GM21360 (cell line): ENCODE data around the gene GNL2.
"Not testable (repeated sequence)": the region's sequence is repeated elsewhere in the genome, so short reads cannot be mapped to it uniquely, and the experiment has no call there.

Experiments used
- ATAC-seq: cut with Tn5 transposase; IDR thresholded peaks from one replicate; pipeline ENCODE4 v1.9.1; 2021; ENCODE audit warnings: mild to moderate bottlenecking, moderate library complexity; ENCODE audit not compliant: unreplicated experiment

GNL2 gene

DNA sequence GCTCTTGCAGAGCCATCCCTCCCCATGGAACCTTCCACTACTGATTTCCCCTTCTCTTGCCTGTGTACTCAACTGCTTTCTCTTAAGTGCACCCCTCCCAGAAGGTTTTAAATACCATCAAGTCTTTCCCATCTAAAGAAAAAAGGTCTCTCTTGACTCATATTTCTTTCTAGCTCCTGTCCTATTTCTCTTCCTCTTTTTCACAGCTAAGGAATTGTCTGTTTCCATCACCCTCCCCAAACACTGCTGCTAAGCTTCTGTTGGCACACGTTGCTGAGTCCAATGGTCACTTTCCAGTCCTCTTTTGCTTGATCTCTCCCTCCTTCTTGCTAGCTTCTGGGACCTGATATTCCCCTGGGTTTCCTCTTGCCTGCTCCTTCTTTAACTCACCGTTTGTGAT is 13.3 kb upstream of the GNL2 start:
- ATAC-seq: no peak

DNA sequence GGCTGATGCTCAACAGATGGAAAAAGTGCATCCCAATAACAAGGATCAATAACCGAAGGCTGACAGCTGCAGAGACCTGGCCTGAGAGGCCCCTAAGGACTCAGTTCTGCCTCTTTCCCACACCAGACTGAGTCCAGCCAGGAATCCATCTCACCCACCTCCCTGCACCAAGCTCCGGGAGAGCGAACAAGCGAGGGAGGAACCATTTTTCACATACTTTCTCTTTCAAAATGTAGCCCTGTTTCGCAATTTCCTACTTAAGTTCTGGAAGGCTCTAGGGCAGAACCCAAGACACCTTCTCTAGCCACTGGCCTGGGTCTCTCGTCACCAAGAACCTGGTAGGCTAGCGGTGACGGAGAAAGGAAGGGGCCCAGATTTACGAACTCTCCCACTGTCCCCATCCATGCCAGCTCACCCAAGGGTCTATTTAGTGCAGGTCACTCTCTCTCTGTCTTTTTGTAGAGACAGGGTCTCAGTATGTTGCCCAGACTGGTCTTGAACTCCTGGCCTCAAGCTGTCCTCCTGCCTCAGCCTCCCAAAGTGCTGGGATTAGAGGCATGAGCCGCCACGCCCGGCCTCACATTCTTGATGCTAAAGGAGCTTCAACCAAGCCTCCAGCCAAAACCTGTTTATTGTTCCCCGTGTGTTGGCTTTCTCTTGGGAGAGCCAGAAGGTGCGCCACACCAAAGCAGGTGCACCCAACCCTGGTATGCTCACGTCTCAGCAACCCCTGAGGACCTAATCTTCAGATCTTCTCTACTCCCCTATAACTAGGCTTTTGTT is 10.9 kb upstream of the GNL2 start:
- ATAC-seq: no peak

DNA sequence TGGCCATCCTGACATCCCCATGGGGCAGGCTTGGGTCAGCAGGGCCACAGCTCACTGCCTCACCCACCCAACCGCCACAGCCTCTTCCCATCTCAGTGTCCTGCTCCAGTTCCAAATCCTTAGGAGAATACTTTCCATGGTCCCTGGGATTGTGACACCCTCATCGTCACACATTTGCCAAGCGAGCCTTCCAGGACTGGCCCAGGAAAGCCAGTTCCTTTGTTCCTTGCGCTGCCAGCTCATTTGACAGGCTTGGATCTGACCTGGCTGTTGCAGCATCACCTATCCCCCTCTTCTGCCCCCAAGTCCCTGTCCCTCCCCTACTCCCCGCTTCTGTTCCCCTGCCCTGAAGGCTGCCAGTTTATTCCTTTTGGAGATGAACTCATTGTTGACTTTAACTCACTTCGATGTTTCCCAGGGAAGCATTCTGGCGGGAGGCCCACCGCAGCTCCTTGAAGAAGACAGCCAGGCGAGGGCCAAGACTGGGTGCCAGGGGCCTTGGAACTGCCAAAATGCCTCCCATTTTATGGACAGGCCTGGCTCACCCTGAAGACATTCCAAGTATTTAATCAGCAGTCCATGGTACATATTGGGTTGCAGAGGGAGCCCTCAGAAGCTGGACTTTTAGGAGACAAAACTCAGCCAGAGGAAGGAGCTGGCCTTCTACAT is 10.2 kb upstream of the GNL2 start:
- no peak for ATAC-seq

DNA sequence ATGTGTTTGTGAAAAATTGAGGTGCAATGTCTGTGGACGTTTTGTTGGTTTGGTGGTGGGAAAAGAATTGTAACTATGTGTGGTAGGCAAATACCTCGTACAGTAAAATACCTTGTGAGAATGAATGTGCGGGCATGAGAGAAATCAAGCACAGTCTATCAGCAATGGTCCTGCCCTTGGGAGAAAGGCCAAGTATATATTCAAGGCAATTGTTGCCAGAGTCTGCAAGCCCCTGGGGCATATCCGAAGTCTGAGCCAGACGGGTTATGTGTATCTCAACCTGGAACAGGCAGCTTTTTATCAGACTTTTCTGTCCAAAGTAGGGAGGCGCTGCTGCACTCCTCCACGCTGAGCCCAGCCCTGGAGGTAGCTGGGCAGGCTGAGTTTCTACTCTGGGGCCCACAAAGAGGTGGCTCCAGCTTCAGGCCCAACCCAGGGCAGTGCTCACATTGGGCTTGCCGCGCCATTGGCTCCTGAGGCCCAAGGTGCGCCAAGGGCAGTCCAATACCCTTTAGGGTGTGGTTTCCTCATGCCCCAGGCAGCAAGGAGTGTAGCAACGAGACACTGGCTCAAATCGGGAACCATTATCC is 9.4 kb upstream of the GNL2 start:
- ATAC-seq: no peak

DNA sequence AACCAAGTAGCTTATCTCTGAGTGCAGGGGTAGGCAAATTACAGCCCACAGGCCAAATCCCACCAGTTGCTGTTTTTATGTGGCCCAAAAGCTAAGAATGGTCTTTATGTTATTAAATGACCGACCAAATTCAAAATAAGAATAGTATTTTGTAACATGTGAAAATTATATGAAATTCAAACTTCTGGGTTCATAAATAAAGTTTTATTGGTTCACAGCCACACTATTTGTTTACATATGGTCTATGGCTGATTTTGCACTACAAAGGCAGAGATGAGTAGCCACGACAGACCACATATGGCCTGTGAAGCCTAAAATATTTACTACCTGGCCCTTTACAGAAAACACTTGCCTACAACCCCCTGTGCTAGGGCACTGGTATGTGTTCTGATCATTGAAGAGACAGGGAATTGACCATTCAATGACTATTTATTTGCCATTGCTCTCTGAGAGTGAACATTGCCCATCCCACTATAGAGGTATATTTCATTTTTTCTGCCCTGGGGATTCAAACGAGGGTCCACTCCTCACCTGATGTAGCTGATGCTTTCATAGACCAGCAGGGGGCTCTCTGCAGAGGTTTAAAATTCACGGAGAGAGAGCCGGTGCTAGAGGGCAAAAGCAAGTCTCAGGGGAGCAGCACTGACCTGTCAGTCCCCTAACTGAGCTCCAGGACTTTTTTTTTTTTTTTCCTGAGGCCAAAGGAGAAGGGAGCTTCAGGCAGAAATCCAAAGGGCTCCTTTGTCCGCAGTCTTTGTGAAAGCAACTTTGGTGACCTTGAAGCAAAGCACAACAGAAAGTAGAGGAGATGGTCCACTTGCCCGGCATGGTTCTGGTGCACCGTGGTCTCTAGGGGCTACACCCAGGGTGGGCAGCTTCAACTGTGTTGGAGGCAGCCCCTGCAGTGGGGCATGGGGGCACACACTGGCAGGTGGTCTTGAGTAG is 7.3 kb upstream of the GNL2 start:
- no peak for ATAC-seq

DNA sequence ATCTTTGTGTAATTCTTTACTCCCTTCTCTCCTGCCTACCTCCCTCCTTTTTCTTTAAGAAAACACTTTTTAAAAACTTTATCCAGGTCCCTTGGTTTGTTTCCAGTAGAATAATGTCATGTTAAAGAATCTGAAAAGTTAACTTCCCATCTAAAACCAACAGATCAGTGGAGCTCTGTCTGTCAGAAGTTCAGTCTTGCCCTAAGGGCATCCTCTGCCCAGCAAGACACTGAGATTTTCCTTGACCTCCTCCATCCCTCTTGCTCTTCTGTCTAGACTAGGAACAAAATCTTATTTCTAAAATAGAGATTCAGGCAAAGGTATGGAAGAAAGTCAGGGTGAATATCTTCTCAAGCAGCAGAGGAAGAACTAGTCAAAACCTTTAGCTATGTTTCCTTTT is 5.7 kb upstream of the GNL2 start:
- no peak for ATAC-seq

DNA sequence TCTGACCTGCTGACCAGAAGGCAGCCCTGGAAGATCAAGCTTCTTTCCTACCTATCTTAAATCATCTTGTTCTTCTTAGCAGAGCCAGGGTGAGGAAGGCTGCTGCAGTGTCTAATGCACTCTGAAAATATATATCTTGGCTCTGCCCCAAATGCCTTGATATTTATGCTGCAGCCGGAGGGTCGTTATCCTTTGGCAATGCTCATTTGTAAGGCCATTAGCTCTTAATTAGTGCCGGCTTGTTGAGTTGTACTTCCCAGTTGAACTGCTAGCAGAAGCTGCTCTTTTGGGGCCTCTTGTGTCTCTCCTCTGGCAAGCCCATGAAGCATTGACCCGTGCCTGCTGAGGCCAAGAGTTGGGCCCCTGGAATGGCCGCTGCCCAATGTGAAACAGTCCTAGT is 4.2 kb upstream of the GNL2 start:
- no peak for ATAC-seq

DNA sequence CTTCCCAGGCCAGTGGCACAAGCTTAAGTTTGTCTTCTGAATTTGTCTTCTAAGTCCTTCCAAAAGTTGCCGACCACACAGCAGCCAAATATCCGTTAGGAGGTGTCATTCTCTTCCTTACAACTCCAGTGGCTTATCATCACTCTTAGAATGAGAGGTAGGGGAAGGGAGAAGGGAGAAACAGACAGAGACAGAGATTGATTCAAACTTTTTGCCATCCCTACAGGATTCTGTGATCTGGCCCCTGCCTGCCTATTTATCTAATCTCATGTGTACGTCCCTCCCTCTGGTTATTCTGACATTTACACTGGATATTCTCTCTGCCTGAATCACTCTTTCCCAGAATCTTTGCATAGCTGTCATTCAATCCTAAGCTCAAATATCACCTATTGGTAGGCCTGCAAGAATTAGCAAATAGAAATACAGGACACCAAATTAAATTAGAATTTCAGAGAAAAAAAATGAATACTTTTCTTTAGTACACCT is 488 bp upstream of the GNL2 start:
- ATAC-seq: no peak

DNA sequence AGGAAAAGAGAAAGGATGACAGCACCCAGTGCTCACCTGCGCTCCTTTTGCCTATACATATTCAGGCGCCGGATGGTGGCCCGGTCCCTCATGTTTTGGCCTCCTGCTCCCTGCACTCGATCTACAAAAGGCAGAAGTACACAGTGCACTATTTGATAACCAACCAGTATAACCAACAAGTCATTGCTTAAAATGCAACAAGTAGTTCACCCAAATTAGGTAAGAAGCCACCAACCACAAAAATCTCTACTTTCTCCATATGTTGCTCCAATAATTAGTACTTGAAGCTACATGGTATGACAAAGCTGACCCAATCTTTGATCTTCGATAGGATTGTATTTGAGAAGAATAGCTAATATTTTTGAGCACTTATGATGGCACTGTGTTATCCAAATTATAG is 2.0 kb downstream of the GNL2 start:
- ATAC-seq: no peak

DNA sequence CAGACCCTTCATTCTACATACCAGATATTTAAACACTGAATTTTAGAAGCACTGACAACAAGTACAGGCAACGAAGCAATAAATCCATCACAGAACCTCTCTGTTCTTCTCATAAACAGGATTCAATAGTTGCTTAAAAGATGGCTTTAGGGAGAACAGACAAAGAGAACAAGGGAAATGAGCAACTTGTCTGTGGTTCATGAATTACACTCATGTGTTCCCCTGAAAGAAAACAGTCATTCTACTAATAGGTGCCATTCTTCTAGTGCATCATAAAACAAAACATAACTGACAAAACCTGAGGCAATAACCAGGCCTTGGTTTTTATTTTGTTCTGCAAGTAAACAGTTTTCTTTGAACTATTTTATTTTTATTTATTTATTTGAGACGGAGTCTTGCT is 6.8 kb downstream of the GNL2 start:
- no peak for ATAC-seq

DNA sequence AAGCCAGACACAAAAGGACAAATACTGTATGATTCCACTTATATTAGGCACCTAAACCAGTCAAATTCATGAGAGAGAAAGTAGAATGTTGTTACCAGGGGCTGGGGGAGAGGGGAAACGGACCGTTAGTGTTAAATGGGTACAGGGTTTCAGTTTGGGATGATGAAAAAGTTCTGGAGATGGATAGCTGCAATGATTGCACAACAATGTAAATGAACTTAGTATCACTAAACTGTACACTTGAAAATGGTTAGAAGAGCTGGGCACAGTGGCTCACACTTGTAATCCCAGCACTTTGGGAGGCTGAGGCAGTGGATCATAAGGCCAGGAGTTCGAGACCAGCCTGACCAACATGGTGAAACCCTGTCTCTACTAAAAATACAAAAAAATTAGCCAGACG is 11.2 kb downstream of the GNL2 start:
- ATAC-seq: not testable (repeated sequence)

DNA sequence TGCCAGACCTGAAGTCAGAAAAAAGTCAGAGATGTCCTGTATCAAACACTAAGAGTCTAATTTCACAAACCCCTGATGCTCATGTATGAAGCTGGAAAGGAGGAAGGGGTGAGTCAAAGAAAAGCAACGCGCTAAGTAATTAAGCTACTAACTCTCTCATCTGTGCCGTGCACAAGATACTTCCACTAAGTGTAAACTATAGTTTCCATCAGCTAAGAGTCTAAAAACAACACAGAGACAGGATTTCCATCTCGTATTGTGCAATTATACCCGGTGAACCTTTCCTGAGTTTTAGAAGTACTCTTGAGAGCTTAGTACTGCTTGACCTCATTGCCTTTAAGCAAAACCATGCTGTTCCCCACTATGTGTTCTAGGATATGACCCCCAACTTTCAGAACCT is 20.0 kb downstream of the GNL2 start:
- no peak for ATAC-seq

DNA sequence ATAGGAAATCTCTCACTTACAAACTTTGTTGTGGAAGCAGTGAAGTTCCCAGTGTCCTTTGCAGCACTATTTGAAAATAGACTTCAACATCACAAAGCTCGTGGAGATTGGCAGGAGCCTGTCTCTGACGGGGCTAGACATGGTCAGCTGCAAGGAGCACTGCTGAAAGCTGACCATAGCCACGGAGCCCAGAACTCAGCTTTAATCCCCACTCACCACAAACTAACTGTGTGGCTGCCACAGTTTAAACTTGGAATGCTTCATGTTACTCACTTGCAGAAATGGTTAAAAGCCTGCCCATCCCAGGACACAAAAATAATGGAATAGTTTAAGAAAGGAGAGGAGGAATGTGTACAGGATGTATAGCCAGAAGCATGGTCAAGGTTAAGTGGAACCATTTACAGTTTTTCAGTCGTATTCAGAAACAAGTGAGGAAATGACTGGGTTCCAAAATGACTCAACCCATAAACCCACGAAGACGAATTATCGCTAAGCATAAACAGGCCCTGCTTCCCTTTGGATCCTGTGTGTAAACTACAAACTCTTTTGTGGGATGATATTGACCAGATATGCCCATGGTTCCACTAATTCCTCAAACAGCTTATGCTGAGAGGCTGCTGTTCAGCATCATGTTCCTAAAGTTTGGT is 20.8 kb downstream of the GNL2 start:
- ATAC-seq: no peak

DNA sequence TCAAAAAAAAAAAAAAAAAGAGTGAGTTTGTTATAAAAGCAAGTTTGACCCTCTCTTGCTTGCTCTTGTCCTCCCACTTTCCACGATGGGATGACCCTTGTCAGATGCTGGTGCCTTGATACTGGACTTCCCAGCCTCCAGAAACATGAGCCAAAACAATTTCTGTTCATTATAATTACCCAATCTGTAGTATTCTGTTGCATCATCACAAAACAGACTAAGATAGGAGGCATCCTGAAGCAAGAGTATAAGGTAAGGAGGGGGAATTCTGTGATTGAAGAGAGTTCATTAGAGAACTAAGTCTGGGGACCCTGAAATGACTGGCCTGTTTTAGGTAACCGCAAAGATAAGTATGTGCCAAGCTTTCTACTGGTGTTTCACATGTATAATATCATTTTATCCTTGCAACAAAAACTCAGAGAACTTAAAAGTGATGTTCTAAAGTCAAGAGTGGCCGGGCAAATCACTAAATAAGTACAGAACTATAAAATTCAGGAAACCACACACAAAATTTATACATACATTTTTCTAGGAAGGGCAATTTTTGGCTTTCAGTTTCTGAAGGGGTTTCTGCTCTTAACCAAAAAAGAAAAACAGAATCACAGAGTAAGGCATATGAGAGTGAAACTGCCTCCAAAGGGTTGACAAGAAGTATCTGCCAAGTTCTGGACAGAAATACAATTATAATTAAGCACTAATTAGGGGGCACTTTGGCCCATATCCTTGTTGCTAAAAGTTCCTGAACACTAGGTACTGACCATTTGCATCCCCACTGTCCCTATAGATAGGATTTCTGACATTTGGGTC is 25.0 kb downstream of the GNL2 start:
- ATAC-seq: no peak

DNA sequence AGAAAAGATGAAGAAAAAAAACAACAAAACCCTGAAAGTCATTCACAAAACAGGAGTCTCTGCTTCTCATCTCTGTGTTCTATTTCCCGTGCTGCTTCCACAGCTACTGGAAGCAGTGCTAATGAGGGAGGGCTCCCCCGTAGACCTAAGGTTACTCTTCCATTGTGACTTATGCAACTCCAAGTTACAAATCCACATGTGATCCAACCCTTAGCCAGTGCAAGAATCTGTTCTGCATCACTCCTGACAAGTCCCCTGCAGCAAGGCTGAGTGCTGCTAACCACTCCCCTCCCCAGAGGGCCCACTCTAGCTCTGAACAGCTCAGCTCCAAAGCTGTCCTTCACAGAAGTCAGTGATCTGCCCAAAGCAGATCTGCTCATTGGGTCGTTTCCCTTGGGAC is 28.7 kb downstream of the GNL2 start:
- no peak for ATAC-seq

DNA sequence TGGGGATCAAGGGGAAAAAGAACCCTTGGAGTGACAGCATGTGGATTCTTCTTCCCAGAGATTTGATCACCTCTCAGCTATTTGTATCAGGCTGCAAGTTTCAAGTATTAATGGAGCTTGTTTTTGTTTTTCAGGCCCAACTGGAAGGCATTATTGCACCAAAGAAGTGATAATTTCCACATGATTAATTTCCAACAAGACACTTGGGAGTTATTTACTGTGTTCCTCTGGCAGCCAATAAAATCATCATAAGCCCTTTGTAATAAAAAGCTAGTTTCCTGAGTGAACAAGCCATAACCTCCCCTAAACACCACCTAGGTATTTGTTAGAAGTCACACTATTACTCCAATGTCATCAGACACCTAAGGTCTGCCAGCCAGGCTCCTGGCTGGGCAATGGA is 30.8 kb downstream of the GNL2 start:
- ATAC-seq: no peak

DNA sequence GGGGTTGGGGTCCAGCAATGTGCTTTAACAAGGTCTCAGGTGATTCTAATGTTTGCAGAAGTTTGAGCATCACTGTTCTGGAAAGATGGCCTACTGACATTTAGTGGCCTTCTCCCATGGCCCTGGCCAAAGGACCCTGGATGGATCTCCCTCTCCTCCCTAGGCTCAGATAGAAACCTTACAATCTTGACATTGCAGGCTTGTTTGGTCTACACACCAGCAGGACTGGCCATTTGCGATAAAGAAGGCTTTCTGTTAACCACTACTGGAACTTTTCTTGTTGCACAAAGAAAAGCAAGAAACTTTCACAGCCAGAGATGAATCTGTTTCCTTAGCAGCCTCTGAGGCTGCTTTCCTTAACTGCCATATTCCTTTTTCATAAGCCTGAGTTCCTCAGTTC is 32.8 kb downstream of the GNL2 start:
- ATAC-seq: no peak

DNA sequence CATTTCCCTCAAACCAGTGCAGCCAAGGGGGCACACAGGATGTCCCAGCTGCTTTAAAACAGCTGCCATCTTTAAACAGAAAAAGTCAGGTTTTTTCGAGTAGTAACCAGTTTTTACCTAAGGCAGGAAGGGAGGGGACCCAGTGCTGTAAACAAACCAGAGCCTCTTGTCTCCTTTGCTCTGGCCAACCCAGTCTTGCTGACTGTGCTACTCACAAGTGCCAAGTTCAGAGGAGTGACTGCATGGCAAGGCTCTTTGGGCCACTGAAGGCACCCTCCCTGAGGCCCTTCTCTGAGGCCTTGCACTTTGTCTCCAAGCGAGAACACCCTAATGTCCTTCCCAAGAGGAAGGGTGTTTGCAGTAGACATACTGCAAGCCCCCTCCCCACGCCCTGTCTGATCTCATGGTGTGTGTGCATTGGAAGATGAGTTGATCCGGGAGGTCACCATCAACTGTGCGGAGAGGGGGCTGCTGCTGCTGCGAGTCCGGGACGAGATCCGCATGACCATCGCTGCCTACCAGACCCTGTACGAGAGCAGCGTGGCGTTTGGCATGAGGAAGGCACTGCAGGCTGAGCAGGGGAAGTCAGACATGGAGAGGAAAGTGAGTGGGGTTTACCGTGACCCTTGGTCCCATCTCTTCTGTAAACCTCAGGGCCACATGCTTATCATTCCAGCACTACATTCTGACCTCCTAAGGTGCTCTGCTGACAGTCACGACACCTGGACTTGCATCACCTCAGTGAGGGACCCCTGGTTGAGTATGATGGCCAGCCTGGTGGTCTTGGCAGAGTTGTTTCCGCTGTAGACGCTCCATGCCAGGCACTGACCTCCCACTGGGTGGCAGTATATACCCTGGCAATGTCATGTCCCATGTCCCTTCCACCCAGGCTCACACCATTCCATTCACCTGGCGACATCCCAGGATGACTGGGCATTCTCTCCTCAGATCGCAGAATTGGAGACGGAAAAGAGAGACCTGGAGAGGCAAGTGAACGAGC is 34.3 kb downstream of the GNL2 start:
- ATAC-seq: no peak
